UCSD-AML1 (cell line): ENCODE results near the gene ZNF500.

Experiments used
- DNase-seq: peaks from one replicate; lab custom pipeline; 2025; ENCODE audit not compliant: unreplicated experiment; lab: John Stamatoyannopoulos, UW

Gene ZNF500

DNA sequence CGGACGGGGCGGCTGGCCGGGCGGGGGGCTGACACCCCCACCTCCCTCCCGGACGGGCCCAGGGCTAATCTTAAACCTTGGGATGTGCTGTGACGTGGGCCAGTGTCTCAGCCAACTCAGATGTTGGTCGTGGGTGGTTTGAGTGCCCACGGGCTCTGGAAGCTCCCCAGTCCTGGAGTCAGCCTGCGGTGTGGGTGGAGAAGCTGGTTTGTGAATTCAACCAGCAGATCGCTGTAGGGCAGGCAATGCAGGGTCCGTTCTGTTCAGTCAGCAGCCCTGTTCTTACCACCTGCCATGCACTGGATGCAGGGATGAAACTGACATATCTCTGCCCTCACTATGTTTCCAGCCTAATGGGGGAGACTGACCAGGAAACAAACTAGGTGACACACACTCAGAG lies 8.0 kb upstream of the ZNF500 start:
- DNase-seq: no peak

DNA sequence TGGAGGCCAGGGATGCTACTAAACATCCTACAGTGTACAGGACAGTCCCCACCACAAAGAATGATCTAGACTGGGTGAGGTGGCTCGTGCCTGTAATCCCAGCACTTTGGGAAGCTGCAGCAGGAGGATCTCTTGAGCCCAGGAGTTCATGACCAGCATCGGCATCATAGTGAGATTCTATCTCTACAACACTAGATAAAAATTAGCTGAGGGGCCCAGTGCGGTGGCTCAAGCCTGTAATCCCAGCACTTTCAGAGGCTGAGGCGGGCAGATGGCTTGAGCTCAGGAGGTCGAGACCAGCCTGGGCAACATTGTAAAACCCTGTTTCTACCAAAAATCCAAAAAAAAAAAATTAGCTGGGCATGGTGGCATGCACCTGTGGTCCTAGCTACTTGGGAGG lies 5.4 kb upstream of the ZNF500 start:
- no peak for DNase-seq

- DNase-seq: no peak
Observed at GRCh38 chr16:4771646-4772045, 4.7 kb upstream of the ZNF500 start.

- no peak for DNase-seq
Observed at GRCh38 chr16:4769306-4769638, 2.3 kb upstream of the ZNF500 start.

DNA sequence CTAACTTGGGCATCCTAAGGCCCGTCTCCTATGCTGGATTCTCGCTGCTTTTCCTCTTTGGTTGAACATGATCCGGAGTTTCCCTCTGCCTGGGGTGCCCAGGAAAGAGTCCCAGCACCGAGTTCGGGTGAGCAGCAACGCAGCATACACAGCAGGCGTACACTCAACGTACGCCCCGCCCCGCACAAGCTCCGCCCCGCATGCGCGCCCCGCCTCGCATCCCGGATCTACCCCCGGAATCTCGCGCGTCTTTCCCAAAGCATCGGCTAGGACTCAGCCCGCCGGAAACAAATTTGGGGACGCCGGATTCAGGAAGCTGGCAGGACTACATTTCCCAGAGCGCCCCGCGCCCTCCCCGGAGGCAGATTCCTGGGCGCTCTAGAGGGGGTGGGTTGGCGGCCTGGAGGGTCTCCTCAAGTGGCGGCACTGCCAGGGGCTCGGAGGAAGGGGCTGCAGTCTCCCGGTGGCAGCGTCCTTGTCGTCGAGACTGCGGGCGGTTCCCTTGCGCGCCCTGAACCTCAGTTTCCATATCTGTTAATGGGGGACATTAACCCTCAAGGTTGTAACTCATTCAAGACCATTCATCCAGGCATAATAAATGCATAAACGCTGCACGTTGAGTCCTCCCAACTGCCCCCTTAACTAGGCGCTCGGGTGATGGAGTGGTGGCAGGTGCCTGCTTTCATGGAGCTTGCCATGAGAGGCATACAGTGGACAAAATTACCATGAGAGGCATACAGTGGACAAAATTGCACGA lies 1.8 kb upstream of the ZNF500 start:
- peak; percentile 95 for DNase-seq

GRCh38 chr16:4767872-4768548 lies 1.0 kb upstream of the ZNF500 start:
- DNase-seq: no peak

- DNase-seq: no peak
Observed at GRCh38 chr16:4765511-4766474, 1.2 kb downstream of the ZNF500 start.

- DNase-seq: no peak
Observed at GRCh38 chr16:4763791-4764190, 3.2 kb downstream of the ZNF500 start.

- no peak for DNase-seq
Observed at GRCh38 chr16:4762205-4762604, 4.8 kb downstream of the ZNF500 start.

DNA sequence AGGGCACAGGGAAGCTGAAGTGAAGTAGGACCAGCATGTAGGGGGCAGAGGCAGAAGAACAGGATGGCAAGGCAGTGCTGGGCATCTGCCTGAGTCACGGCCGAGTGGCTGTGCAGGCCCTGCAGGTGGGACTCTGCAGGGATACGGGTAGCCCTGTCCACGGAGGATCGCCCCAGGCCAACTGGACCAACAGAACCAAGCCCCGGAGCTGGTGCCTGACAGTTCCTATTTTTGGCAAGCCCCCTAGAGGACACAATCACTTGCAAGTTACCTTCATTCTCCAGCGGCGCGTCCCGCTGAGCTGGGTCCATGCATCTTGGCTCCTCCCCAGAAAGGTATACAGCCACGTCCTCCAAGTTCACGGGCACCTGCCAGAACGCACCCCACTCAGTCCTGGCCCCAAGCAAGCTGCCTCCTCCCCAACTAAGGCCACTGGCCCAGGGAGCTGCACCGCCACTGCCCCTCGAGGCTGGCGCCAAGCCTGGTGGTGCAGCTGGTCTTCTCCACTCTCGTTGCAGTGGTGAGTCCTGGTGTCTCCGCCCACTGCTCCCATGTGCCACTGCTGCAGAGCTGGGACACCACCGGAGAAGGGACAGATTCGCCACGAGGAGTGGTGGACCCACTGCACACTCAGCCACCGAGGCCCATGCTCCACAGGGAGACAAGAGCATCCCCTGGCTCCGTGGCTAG lies 6.6 kb downstream of the ZNF500 start:
- DNase-seq: no peak

GRCh38 chr16:4755687-4756086 lies 11.3 kb downstream of the ZNF500 start:
- DNase-seq: no peak

DNA sequence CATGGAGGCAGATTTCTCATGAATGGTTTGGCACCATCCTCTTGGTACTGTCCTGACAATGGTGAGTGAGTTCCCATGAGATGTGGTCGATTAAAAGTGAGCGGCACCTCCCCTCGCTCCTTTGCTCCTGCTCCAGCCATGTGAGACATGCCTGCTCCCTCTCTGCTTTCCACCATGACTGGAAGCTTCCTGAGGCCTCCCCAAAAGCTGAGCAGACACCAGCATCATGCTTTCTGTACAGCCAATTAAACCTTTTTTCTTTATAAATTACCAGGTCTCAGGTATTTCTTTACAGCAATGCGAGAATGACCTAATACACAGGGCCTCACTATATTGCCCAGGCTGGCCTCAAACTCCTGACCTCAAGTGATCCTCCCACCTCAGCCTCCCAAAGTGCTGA lies 12.1 kb downstream of the ZNF500 start:
- no peak for DNase-seq

DNA sequence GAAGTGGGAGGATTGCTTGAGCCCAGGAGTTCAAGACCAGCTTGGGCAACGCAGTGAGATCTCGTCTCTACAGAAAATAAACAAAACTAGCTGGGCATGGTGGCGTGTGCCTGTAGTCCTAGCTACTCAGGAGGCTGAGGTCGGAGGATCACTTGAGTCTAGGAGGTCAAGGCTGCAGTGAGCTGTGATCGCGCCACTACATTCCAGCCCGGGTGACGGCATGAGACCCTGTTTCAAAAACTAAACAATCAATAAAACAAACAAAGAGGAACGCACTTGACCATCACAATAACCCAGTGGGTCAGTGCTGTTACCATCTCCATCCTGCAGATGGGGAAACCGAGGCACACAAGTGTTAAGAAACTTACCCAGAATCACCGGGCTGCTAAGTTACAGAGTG lies 13.7 kb downstream of the ZNF500 start:
- DNase-seq: no peak

DNA sequence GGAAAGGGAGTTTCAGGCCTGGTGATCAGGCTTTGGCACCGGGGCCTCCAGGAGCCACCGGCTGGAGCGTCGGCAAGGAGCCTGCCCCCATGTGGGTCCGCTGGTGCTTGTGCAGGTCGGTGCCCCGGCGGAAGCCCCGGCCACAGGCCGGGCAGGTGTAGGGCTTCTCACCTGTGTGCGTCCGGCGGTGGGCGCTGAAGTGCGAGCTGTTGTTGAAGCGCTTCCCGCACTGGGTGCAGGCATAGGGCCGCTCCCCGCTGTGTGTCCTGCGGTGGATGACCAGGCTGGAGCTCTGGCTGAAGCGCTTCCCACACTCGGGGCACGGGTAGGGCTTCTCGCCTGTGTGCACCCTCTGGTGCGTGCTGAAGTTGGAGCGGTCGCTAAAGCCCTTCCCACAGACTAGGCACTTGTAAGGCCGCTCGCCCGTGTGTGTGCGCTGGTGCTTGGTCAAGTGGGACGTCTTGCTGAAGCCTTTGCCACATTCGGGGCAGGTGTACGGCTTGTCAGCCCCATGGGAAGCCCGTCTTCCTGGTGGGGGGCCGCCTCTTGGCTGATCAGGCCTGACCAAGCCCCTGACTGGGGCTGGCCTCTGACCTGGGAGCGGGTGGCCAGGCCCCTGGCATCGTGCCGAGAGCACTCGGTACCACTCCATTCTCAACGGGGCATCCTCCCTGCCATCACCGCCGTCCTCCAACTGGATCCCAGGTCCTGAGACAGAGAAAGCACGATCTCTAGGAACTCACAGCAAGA lies 14.4 kb downstream of the ZNF500 start:
- DNase-seq: no peak

- no peak for DNase-seq
Observed at GRCh38 chr16:4750896-4751295, 16.1 kb downstream of the ZNF500 start.

GRCh38 chr16:4749700-4750257 lies 17.2 kb downstream of the ZNF500 start:
- no peak for DNase-seq

DNA sequence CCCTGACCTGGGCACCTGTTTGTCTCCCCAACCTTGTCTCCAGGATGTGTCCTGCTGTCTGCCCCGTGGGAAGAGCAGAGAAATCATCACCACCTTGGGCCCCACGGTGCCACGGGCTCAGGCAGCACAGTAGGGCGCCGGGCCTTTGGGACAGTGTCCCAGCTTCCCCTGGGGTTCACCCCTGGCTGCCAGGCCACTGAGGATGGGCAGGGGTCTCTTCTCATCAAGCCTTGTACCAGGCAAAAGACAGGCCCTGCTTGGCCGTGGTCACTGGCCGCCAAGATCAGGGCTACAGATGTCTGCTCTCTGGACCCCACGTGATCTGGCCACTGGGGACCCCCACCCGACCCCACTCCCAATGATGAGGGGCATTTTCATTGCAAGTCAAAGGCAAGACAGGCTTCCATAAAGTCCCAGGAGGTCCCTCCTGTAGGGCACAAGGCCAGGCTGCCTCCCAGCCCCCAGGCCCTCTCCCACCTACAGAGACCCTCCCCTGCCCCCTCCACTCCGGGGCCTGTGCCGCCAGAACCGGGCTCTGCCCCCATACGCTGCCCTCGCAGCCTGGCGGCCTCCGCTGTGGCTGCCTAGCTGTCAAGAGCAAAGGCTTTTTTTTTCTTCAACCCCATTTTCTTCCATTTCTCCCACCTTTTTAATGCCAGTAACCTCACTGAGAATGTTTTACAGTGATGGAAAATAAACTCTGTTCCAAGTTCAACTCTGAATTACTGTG lies 18.1 kb downstream of the ZNF500 start:
- DNase-seq: no peak

- no peak for DNase-seq
Observed at GRCh38 chr16:4747906-4748681, 18.9 kb downstream of the ZNF500 start.
